Measurements from ENCODE around the gene AFAP1.

The AFAP1 gene

GRCh38 chr4:7766086-7766485, 173.6 kb downstream of the AFAP1 start:
- DNase-seq: no peak

- no peak for DNase-seq
Measured at GRCh38 chr4:7765666-7766065, 174.0 kb downstream of the AFAP1 start.

DNA sequence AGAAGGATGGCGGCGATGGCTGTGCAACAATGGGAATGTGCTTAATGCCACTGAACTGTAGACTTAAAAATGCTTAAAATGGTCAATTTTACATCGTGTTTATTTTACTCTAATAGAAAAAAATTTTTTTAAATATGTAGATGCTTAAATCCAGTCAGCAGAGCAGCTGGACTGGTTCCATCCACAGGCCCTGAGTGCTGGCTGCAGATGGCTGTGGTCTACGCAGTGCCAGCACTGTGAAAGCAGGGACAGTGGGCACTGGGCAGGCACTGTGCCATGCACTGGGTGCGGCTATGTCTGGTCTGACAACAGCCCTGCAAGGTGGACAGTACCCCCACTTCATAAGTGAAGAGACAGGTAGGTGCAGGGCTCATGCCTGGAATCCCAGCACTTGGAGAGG, 175.2 kb downstream of the AFAP1 start:
- no peak for DNase-seq

GRCh38 chr4:7763788-7764187, 175.9 kb downstream of the AFAP1 start:
- DNase-seq: no peak

DNA sequence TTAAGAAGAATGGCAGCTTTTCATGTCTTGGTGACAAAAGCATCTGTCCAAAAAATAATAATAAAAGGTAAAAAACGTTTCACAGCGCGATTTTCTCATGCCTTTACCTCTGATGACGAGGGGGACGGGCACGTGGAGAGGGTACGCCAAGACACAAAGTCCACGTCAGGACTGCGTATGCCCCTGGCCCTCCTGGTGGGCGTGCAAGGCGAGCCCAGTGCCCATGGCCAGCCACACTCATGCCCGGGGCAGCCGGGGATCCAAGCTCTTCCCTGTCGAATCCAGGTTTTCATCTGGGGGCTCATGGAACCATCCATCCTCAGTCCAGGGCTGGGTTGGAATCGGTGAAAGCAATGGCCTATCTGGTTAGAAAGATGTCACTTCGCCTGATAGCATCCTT, 176.6 kb downstream of the AFAP1 start:
- DNase-seq: no peak

GRCh38 chr4:7762376-7763030, 177.2 kb downstream of the AFAP1 start:
- no peak for DNase-seq

DNA sequence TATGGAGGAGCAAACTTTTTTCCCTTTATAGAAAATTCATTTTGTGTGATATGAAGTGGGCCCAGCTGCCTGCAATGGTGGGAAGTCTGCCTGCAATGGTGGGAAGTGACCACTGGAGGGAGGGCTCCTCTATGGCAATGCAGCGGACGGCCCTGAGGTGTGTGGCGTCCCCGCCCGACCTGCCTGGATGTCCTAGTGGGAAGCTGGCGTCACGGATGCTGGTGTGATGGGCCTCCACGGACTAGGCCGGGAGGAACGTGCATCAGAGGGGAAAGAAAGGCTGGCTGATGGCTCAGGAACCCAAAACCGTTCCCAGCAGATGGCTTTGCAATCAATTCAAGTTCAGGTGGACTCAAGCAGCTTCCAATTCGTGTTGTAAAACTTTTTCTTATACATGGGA, 177.9 kb downstream of the AFAP1 start:
- DNase-seq: peak; percentile 40 to 51

DNA sequence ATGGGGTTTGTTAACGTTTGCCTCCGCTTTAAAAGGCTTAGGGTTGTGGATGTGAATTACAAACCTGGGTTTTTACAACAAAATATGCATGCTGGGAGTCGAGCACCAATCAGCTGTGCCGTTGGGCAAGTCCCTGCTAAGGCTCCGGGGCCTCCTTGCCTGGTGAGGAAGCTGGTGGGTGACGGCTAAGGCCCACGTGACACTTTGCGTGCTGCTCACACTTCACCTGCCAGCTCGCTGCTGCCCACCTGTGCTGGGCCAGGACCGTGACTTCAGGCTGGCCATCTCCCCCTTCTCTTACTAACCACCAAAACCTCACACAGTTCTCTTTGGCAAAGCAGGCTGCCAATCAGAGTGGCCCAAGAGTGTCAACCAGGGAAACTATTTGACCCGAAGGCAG, 178.3 kb downstream of the AFAP1 start:
- DNase-seq: no peak

DNA sequence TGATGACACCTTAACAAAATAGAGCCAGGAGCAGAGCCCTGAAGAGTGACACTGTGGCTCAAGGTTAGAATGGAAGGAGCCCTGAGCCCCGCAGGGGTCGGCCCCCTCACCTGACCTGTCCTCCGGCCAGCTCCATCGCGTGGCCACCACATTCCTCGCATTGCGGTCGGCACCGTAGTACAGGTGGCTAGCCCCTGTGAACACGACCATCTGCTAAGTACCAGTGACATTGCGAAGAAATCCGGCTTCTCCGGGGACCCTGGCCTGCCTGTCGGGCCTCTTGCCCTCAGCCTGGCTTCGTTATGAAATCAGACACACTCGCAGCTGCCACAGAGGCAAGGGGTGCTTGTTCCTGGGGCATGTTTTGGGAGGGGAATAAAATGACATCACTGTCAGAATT, 179.0 kb downstream of the AFAP1 start:
- no peak for DNase-seq

- DNase-seq: no peak
Measured at GRCh38 chr4:7760228-7760627, 179.4 kb downstream of the AFAP1 start.

DNA sequence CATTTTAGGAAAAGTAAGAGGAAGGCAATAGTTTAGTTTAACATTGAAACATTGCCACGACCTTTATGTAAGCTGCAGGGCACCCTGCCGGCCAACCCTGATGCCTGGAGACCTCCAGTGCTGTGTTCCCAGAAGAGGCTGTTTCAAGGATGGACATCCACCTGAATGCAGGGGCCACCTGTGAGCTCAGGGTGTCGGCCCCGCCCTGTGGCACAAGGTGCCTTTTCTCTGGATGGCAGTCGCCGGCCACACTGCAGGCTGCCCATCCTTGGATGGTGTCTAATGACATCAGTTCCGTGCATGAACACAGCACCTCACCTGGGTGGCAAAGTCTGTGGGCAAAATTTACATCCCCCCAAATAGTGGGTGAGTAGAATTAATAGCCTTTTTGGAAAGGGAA, 180.0 kb downstream of the AFAP1 start:
- no peak for DNase-seq

GRCh38 chr4:7759216-7759615, 180.4 kb downstream of the AFAP1 start:
- peak; percentile 50 to 64 for DNase-seq

GRCh38 chr4:7758476-7758875, 181.2 kb downstream of the AFAP1 start:
- no peak for DNase-seq

DNA sequence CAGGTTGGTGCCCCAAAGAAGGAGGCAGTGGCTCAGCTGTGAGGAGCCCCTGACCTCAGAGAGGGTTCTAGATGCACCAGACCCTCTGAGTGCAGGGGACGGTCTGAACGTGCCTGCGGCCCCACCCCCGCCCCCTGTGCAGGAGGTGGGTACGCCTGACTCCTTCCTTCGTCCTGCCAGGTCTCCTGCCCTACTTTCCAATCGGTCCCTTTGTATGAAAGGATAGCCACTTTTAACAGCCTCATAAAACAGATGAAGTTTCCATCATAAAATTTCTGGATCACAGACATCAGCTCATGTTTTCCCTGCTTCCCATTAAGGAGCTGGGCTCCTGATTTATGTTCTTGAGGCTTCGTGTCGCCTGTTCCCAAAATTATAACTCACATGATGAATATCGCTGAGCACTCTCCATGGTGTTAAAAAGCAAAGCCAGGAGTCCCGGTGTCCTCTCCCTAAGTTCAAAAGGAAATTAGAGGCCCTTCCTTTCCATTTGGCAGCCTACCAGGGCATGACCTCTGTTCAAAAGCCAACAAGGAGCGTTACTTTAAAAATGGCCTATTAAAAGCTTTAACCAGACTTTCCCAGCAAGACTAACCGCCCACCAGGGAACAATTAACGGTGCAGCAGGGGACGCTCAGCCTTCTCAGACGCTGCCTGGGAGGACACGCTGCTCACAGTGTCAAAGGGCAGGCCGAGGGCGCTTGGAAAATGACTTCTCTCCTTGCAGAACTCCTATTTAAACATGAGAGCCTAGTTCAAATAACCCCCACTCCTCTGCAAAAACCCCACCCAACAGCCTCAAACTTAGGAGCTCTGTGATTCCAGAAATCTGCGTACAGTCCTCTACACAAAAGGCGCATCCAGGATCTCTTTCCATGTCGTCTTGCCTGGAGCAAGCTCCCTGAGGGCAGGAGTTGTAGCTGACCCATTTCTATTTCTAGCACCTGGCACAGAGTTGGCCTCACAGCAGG, 181.9 kb downstream of the AFAP1 start:
- DNase-seq: no peak

DNA sequence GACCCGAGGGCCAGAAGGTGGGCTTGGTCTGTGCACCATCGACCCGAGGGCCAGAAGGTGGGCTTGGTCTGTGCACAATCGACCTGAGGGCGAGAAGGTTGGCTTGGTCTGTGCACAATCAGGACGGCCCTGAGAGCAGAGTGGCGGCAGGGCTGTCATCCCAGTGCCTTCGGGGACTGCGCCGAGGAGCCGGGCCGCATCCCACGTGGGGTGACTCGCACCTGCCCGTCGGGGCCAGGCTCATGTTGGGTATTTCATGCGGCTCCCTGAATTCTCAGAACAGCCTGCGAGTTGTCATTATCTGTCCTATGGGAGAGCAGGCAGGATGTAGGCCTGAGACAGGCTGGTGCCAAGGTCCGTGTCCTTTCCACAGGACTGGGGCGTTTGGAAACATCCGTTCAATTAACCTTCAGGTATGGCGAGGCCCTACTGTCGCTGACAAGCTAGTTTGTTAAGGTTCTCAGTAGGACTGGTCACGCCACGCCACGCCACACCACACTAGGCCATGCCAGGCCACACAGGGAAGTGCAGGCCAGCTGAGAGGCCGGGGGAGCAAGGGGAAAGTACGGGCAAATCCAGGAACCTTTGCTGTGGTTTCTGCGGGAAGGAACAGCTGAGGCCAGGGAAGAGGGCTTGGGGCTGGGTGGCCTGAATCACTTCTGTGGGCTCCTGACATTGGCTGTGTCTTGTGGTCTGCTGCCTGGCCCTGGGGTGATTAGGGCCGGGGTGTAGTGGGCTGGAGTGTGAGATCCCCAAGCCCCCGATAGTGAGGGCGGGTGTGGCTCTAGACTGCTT, 182.9 kb downstream of the AFAP1 start:
- DNase-seq: peak; percentile 60 to 76

GRCh38 chr4:7756071-7756470, 183.6 kb downstream of the AFAP1 start:
- DNase-seq: no peak

- no peak for DNase-seq
Measured at GRCh38 chr4:7755561-7755960, 184.1 kb downstream of the AFAP1 start.

- no peak for DNase-seq
Measured at GRCh38 chr4:7754565-7755262, 184.9 kb downstream of the AFAP1 start.

- no peak for DNase-seq
Measured at GRCh38 chr4:7753931-7754465, 185.7 kb downstream of the AFAP1 start.

GRCh38 chr4:7753271-7753670, 186.4 kb downstream of the AFAP1 start:
- DNase-seq: no peak

DNA sequence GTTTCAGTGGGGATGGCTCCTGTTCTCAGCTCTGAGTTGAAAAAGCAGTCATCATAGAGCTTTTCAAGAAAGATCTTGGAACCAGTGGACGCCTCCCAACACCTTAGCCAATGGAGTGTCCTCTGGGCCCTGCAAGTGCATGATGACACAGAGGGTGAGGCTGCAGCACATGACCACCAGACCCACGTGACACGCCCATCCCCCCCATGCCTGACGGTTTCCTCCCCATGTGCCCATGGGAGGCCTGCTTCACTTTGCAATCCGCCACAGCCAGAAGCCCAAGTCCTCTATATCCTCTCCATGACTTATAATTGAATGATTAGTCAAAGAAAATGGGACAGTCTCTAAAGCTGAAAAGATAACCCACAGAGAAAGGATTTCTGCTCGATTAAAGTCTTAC, 187.0 kb downstream of the AFAP1 start:
- DNase-seq: no peak

GRCh38 chr4:7750972-7751371, 188.7 kb downstream of the AFAP1 start:
- DNase-seq: no peak

GRCh38 chr4:7750523-7750922, 189.1 kb downstream of the AFAP1 start:
- no peak for DNase-seq
